GM10266 (cell line): ENCODE results near the gene MCU.

Experiments
- DNase-seq: peaks from one replicate; pipeline ENCODE4 v3.0.0; 2012; ENCODE audit errors: extremely low spot score
- TF ChIP-seq, protein P1 (sequence below): IDR thresholded peaks from 2 replicates; pipeline ENCODE4 v1.5.1; 2012; ENCODE audit warnings: mild to moderate bottlenecking, low read depth; ENCODE audit not compliant: control insufficient read depth, insufficient read depth; ENCODE audit errors: missing control alignments

MCU gene

DNA sequence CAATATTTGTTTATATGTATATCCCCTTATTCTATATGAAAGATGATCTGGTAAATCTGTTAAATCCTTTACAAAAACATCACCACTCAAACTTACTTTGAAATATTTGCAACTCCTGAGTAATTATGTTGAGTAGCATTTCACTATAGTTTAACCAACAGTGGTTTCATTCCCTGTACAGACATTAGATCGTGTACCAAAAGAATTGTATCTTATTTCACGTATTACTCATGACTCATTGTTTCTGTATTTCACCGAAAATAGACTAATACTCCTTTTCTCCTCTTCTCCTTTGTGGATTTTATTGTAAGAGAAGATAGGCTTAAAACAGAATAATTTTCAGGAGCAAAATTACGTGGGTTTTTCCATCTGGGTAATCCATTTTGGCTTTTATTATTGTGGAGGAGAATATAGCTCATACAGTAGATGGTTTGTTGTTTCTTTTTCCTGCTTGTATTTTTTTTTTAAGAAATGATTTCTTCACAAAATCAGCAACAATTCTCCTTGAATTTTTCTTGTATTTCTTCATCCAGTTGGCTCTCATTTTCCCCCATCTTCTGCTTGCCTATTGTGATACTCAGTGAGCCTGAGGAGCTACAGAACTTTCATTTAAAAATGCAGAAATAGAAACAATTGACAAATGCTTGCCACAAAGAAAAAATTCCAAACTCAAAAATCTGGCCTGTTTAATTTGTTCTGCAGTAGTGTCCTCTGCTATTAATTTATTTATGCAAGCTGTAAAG, 111.0 kb downstream of the MCU start:
- TF ChIP-seq, protein P1, sequence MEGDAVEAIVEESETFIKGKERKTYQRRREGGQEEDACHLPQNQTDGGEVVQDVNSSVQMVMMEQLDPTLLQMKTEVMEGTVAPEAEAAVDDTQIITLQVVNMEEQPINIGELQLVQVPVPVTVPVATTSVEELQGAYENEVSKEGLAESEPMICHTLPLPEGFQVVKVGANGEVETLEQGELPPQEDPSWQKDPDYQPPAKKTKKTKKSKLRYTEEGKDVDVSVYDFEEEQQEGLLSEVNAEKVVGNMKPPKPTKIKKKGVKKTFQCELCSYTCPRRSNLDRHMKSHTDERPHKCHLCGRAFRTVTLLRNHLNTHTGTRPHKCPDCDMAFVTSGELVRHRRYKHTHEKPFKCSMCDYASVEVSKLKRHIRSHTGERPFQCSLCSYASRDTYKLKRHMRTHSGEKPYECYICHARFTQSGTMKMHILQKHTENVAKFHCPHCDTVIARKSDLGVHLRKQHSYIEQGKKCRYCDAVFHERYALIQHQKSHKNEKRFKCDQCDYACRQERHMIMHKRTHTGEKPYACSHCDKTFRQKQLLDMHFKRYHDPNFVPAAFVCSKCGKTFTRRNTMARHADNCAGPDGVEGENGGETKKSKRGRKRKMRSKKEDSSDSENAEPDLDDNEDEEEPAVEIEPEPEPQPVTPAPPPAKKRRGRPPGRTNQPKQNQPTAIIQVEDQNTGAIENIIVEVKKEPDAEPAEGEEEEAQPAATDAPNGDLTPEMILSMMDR: no peak
- DNase-seq: peak; percentile 9

DNA sequence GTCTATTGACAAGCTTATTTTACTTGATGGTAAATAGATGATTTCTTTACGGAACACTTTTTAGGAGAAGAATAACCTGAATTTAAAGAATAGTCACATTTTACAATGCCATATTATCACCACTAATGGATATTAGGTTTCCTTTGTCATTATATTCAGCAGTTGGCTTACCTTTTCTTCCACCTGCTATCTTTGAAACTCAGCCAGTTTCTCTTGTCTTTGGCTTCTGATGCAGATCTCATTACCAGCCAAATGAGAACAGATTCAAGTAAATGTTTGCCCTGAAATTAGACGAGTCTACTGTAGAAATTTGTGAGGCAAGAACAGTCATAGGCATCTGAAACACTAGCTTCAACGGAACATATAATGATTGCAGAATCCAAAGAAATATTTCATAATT, 116.1 kb downstream of the MCU start:
- TF ChIP-seq, protein P1: no peak
- DNase-seq: no peak

DNA sequence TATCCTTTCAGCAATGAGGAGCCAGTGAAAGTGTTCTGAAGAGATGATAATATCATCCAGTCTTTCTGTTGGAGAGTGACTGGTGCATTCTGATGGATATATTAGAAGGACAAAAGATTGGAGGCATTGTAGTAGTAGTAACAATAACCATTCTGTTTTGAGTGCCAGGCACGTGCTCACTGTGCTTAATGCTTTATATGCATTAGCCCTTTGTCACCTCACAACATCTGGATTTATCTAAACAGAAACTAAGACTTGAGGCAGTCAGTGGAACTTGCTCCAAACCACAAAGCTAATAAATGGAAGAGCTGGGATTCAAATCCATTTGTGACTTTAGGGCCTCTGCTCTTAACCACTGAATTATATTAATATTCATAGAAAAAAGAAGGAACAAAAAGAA, 117.1 kb downstream of the MCU start:
- TF ChIP-seq, protein P1: no peak
- no peak for DNase-seq

DNA sequence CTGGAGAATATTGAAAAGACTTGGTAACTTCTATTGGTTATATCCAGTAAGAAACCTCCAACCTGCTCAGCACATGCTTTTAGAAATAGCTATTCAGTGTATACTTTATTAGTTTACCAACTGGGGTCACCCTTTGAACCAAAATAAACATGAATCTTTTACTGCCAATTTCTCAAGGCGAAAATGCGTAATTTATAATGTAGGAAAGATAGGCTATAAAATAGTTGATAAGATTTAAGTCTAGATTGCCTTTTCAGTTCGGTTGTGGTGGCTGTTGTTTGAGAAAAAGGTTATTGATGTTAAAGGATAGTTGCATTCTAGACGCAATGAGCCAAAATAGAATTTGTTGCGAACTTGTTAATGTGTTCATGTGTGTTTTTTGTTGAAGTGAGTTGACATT, 119.0 kb downstream of the MCU start:
- DNase-seq: no peak
- TF ChIP-seq, protein P1: no peak

DNA sequence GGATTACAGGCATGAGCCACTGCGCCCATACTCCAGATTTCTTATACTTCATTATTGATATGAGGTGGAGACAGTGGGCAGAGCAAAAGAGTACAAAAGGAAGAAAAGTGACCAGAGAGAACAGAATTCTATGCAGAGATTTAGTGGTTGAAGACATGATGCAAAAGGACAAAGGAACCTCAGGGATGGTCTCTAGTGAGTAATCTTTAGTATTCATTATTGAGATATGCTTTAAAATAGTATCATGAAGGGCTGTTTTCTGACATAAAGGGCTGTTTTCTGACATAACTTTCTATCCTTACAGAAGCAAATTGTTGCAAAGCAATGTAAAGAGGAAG, 120.4 kb downstream of the MCU start:
- DNase-seq: no peak
- TF ChIP-seq, protein P1: no peak

DNA sequence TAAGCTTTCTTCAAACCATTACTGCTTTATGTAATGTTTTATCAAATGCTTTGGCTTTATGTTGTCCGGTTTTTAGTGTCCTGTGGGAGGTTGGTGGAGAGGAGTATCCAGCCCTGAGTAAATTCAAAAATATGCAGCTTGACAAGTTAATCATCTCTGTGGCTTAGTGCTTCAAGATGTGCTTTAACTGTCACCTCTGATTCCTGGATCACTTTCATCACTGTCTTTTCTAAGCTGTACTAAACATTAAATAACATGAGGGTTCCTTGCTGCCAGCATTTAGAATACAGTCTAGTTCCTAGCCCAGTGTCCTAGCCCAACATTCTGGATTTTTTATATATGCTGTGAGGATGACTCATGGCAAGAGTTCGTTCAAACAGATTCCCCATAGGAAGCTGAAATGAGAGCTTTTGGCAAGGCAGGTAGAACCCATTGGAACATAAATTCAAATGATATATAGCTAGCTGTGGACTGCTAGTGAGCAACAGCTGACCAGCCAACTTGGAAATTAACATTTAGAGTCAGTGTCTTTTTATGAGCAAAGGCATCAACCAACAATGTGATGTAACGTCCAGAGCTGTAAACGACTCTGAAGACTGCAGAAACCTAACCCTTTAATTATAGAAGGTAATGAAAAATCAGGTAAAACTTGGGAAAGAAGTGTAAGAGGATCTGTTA, 120.9 kb downstream of the MCU start:
- no peak for DNase-seq
- TF ChIP-seq, protein P1: no peak

DNA sequence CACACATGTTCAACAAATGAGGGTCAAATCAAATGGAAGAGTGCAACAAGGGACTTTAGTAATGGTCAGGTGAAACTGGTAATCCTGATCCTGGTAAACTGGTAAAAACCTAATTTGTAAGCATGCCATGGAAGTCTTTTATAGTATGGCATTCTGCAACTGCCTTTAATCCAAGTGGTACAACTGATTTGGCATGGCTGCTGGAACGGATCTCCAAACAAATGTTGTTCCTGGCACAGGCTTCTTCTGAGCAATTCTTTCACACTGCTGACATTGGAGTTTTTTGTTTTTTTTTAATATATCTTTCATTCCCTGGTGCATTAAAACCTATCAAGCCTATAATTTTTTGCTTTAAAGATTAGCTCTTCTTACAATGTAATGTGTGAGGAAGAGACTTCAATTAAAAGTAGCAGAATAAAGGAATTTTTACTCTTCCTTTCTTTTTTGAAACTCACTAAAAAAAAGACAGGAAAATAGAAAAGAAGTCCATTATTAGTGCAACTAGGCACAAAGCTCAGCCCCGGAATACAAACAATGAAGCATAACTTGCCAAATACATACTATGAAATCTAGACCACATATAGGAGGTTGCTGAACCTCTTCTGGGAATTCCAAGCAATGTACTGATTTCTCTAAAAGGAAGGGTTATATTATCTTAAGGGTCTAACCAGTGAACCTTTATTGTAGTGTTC, 122.3 kb downstream of the MCU start:
- TF ChIP-seq, protein P1: no peak
- no peak for DNase-seq
